Epithelial cell of prostate (primary cell): ENCODE data around the gene SOX1.
A peak's percentile ranks its signal among the peaks of the same experiment; 100 is the strongest.

ENCODE experiments used
- DNase-seq: peaks from one replicate; pipeline ENCODE4 v3.0.0-alpha.2; 2011; ENCODE audit warnings: low read depth, low spot score
- H3K27ac ChIP-seq: fragments of 450-650 bp; 2 replicates; pipeline ENCODE4 v1.5.1; 2017; ENCODE audit warnings: mild to moderate bottlenecking

SOX1 gene

GRCh38 chr13:112067116-112067741, at the start of gene SOX1:
TSS of gene SOX1 (plus strand) at chr13:112067149. CDS start at chr13:112067659, 510 bp downstream.
- H3K27ac ChIP-seq: no peak within 1 kb of the TSS
- no peak for DNase-seq

- H3K27ac ChIP-seq: no peak overlapping the region
- no peak for DNase-seq
Observed at GRCh38 chr13:112024577-112024976, 42.4 kb upstream of the SOX1 start.

GRCh38 chr13:112027250-112027649, 39.7 kb upstream of the SOX1 start:
- DNase-seq: no peak
- no peak overlapping the region for H3K27ac ChIP-seq

GRCh38 chr13:112028481-112028880, 38.5 kb upstream of the SOX1 start:
- H3K27ac ChIP-seq: no peak overlapping the region
- DNase-seq: no peak

GRCh38 chr13:112029143-112029542, 37.8 kb upstream of the SOX1 start:
- H3K27ac ChIP-seq: no peak overlapping the region
- no peak for DNase-seq

- peak; percentile 8 for DNase-seq
- H3K27ac ChIP-seq: no peak overlapping the region
Observed at GRCh38 chr13:112032186-112032993, 34.6 kb upstream of the SOX1 start.

- no peak for DNase-seq
- H3K27ac ChIP-seq: no peak overlapping the region
Observed at GRCh38 chr13:112034231-112034630, 32.7 kb upstream of the SOX1 start.

- DNase-seq: no peak
- H3K27ac ChIP-seq: no peak overlapping the region
Observed at GRCh38 chr13:112034846-112035245, 32.1 kb upstream of the SOX1 start.

GRCh38 chr13:112042496-112042895, 24.5 kb upstream of the SOX1 start:
- no peak for DNase-seq
- H3K27ac ChIP-seq: no peak overlapping the region

- H3K27ac ChIP-seq: no peak overlapping the region
- DNase-seq: no peak
Observed at GRCh38 chr13:112052213-112052612, 14.7 kb upstream of the SOX1 start.

GRCh38 chr13:112053167-112053743, 13.7 kb upstream of the SOX1 start:
- no peak for DNase-seq
- H3K27ac ChIP-seq: no peak overlapping the region

- H3K27ac ChIP-seq: no peak overlapping the region
- no peak for DNase-seq
Observed at GRCh38 chr13:112053744-112054615, 13.0 kb upstream of the SOX1 start.

- no peak for DNase-seq
- no peak overlapping the region for H3K27ac ChIP-seq
Observed at GRCh38 chr13:112054616-112055015, 12.3 kb upstream of the SOX1 start.

GRCh38 chr13:112055036-112055914, 11.7 kb upstream of the SOX1 start:
- DNase-seq: no peak
- H3K27ac ChIP-seq: no peak overlapping the region

GRCh38 chr13:112055915-112056269, 11.1 kb upstream of the SOX1 start:
- DNase-seq: no peak
- H3K27ac ChIP-seq: no peak overlapping the region

GRCh38 chr13:112056284-112056727, 10.6 kb upstream of the SOX1 start:
- no peak for DNase-seq

GRCh38 chr13:112056739-112057438, 10.1 kb upstream of the SOX1 start:
- DNase-seq: no peak

More at GRCh38 chr13:112056284-112056727, 10.6 kb upstream of the SOX1 start:
- no peak overlapping the region for H3K27ac ChIP-seq

GRCh38 chr13:112057439-112057735, 9.6 kb upstream of the SOX1 start:
- DNase-seq: no peak
- no peak overlapping the region for H3K27ac ChIP-seq

More at GRCh38 chr13:112056739-112057438, 10.1 kb upstream of the SOX1 start:
- H3K27ac ChIP-seq: no peak overlapping the region
